ENCODE results near the gene SERP2. TPM values are rescaled to one million over a fixed set of nuclear protein-coding genes. Genes with fewer than 3 reads are reported as not detected.

The SERP2 gene
- total RNA-seq, 1 donor from 2014 or later, result not detected

DNA sequence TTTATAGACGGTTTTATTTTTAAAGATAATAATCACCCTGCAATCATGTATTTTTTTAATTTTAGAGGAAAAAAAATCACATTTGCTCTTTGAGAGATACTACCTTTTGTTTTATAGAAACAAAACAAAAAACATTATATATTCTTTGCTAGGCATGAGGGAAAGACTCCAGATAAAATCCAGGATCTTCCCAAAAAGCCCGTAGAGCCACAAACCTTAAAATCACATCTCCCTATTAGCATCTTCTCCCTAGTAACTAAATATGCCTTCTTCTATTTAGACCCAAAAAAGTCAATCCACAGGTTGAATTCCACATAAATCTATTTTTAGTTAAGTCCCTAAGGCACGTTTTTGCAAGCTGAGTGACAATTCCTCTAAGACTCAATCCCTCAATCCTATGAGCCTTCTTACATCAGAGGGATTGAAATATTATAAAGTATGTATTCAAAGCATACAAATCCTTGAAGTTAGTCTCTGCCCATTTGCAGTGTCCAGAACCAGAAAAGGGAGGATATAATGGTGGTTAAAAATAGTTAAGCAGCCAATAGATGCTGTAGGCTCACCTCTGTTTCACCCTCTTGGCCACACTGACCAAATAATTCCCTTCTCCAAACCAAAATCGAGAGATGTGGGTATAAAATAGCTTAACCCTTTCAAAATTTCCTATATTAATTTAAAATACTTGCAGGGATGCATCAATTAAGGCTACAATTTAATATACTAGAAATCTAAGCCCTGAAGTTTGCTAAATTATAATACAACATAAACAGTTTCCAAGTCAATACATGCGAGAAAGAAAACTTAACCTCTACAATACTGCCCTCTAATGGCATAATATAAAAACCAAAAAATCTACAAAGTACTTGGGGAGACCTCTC is 64.0 kb downstream of the SERP2 start:
- peaks cover 2% of the 10 kb centered on the region for H3K36me3 Mint-ChIP-seq (ENCODE audit: low read depth)
- H3K27ac Mint-ChIP-seq, result no peak overlapping the region
- no peak overlapping the region for H3K4me3 Mint-ChIP-seq
- peaks cover 55% of the 10 kb centered on the region for H3K27me3 Mint-ChIP-seq (ENCODE audit: insufficient read depth)
- H3K4me1 Mint-ChIP-seq (ENCODE audit: low read depth), result peaks cover 17% of the 10 kb centered on the region
- intact Hi-C loops (cut with micrococcal nuclease), result loop anchor here (1.0 to 2.0 kb wide), 5 partner anchors 141 to 532 kb away; no protein-coding TSS in a partner anchor
- no peak for DNase-seq (ENCODE audit: low spot score)
- H3K9me3 Mint-ChIP-seq, result no peaks in the 10 kb centered on the region

DNA sequence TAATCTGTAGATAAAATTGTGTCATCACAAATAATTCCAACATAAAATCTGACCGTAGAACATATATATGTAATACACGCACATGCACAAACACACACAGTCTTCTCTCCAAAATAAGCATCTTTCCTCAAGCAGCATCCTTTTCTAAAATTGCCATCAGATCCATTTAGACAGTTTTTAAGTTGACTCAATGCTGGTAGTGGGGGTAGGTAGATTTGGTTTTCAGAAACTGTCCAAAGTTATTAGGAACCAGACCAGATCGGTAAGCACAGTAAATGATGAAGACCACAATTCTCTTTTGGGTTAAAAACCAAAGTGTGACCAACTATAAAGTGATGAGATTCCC is 64.6 kb downstream of the SERP2 start:
- no peaks in the 10 kb centered on the region for H3K9me3 Mint-ChIP-seq
- intact Hi-C loops (cut with micrococcal nuclease), result loop anchor here (1.0 kb wide), 4 partner anchors 195 to 533 kb away; no protein-coding TSS in a partner anchor
- H3K4me1 Mint-ChIP-seq (ENCODE audit: low read depth), result peaks cover 17% of the 10 kb centered on the region
- peaks cover 49% of the 10 kb centered on the region for H3K27me3 Mint-ChIP-seq (ENCODE audit: insufficient read depth)
- no peak overlapping the region for H3K4me3 Mint-ChIP-seq
- H3K27ac Mint-ChIP-seq, result no peak overlapping the region
- peaks cover 2% of the 10 kb centered on the region for H3K36me3 Mint-ChIP-seq (ENCODE audit: low read depth)
- DNase-seq (ENCODE audit: low spot score), result no peak

DNA sequence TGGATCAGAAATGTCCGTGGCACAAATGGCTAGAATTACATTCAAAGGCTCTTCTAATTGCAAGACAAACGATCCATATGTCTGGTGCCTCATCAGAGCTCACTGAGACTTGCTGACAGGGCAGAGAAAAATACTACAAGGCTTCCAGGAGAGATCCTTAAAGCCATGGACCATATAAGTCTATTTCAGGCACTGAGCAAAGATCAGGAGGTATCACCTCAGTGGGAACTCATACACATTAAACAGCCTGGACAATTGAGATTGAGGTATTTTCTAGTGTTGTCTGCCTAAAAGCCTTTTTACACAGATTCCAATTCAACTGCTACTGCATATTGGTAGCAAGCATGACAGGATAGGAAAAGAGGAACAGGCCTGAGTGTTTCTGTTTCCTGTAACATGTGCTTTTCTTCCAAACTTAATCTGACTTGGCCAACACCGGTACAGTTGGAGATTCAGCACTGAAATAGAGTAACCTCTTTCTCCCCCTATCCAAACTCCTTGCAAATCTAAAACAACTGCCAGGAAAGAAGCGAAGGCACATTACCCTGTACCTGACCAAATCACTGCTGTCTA is 65.9 kb downstream of the SERP2 start:
- no peak for DNase-seq (ENCODE audit: low spot score)
- Mint-ChIP-seq H3K27me3 (ENCODE audit: insufficient read depth) (peaks cover 38% of the 10 kb centered on the region), H3K36me3 (ENCODE audit: low read depth) (peaks cover 2% of the 10 kb centered on the region), H3K9me3 (no peaks in the 10 kb centered on the region), H3K4me3 (no peak overlapping the region), H3K4me1 (ENCODE audit: low read depth) (peaks cover 17% of the 10 kb centered on the region), H3K27ac (no peak overlapping the region)
- intact Hi-C loops (cut with micrococcal nuclease), result no loop called here

DNA sequence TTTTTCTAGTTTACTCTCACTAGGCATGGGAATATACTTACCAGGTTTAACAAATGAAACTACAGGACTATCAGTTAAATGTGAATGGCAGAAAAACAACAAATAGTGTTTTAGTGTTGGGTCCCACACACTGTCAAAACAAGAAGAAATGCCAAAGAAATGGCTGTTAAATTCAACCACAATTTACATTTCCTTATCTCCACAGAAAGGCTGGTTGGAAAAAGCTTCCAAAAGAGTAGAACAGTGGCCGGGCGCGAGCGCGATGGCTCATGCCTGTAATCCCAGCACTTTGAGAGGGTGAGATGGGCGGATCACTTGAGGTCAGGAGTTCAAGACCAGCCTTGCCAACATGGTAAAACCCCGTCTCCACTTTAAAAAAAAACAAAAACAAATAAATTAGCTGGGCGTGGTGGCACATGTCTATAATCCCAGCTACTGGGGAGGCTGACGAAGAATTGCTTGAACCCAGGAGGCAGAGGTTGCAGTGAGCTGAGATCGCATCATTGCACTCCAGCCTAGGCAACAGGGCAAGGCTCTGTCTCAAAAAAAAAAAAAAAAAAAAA is 66.5 kb downstream of the SERP2 start:
- no peak for DNase-seq (ENCODE audit: low spot score)
- Mint-ChIP-seq H3K4me3 (no peak overlapping the region), H3K36me3 (ENCODE audit: low read depth) (peaks cover 2% of the 10 kb centered on the region), H3K4me1 (ENCODE audit: low read depth) (peaks cover 15% of the 10 kb centered on the region), H3K27ac (no peak overlapping the region), H3K27me3 (ENCODE audit: insufficient read depth) (peaks cover 39% of the 10 kb centered on the region), H3K9me3 (no peaks in the 10 kb centered on the region)
- intact Hi-C loops (cut with micrococcal nuclease), result no loop called here

Other genes with a start within 250 kb of the SERP2 start
- 5.3 and 6.9 TPM in 2 replicates for gene TSC22D1, start 202.5 kb downstream of the SERP2 start, total RNA-seq

All from activated T-helper 1 cell treated with anti-CD3 and anti-CD28 coated beads, Interleukin-12 subunit alpha, Interleukin-12 subunit beta, Interleukin-2, Interleukin-4 antibody, amounts not matched to agents 30 ng/mL and 10 ng/mL and 1 ng/mL, durations not matched to agents 14 hours and 24 hours and 36 hours (primary cell).